Measurements from ENCODE around the gene RASGRP1.

Gene RASGRP1

GRCh38 chr15:38535491-38536200, 29.0 kb downstream of the RASGRP1 start:
- no peak for DNase-seq

- DNase-seq: no peak
Measured at GRCh38 chr15:38534691-38535090, 29.9 kb downstream of the RASGRP1 start.

- no peak for DNase-seq
Measured at GRCh38 chr15:38533926-38534325, 30.7 kb downstream of the RASGRP1 start.

- DNase-seq: no peak
Measured at GRCh38 chr15:38533416-38533915, 31.1 kb downstream of the RASGRP1 start.

GRCh38 chr15:38532728-38533127, 31.9 kb downstream of the RASGRP1 start:
- no peak for DNase-seq

GRCh38 chr15:38531509-38531908, 33.1 kb downstream of the RASGRP1 start:
- DNase-seq: no peak

- DNase-seq: no peak
Measured at GRCh38 chr15:38530113-38530512, 34.5 kb downstream of the RASGRP1 start.

- no peak for DNase-seq
Measured at GRCh38 chr15:38528294-38528693, 36.3 kb downstream of the RASGRP1 start.

GRCh38 chr15:38526158-38526557, 38.5 kb downstream of the RASGRP1 start:
- DNase-seq: no peak

GRCh38 chr15:38525489-38525888, 39.1 kb downstream of the RASGRP1 start:
- DNase-seq: no peak

GRCh38 chr15:38524156-38524555, 40.5 kb downstream of the RASGRP1 start:
- no peak for DNase-seq

- no peak for DNase-seq
Measured at GRCh38 chr15:38522922-38523321, 41.7 kb downstream of the RASGRP1 start.

- no peak for DNase-seq
Measured at GRCh38 chr15:38521316-38521715, 43.3 kb downstream of the RASGRP1 start.

GRCh38 chr15:38520035-38520434, 44.6 kb downstream of the RASGRP1 start:
- DNase-seq: no peak

- no peak for DNase-seq
Measured at GRCh38 chr15:38518084-38518483, 46.5 kb downstream of the RASGRP1 start.

- DNase-seq: no peak
Measured at GRCh38 chr15:38517312-38517975, 47.2 kb downstream of the RASGRP1 start.

GRCh38 chr15:38516626-38517025, 48.0 kb downstream of the RASGRP1 start:
- DNase-seq: no peak

- DNase-seq: no peak
Measured at GRCh38 chr15:38514601-38515000, 50.0 kb downstream of the RASGRP1 start.

- no peak for DNase-seq
Measured at GRCh38 chr15:38512901-38513300, 51.7 kb downstream of the RASGRP1 start.

- no peak for DNase-seq
Measured at GRCh38 chr15:38509152-38509551, 55.5 kb downstream of the RASGRP1 start.

- DNase-seq: no peak
Measured at GRCh38 chr15:38508647-38509046, 56.0 kb downstream of the RASGRP1 start.

- no peak for DNase-seq
Measured at GRCh38 chr15:38507570-38507969, 57.0 kb downstream of the RASGRP1 start.

- no peak for DNase-seq
Measured at GRCh38 chr15:38506997-38507396, 57.6 kb downstream of the RASGRP1 start.

- DNase-seq: no peak
Measured at GRCh38 chr15:38504680-38505467, 59.7 kb downstream of the RASGRP1 start.
